ENCODE data around the gene RFFL.
"Not testable (repeated sequence)": the region's sequence is repeated elsewhere in the genome, so short reads cannot be mapped to it uniquely, and the experiment has no call there.

RFFL gene

GRCh38 chr17:35050170-35050569 is 13.3 kb downstream of the RFFL start:
- FAIRE-seq (no peak), DNase-seq (ENCODE audit: insufficient read length, low spot score) (no peak)

GRCh38 chr17:35048685-35049379 is 14.7 kb downstream of the RFFL start:
- DNase-seq (ENCODE audit: insufficient read length, low spot score) (no peak), FAIRE-seq (no peak)

- FAIRE-seq (peak; percentile 87), DNase-seq (ENCODE audit: insufficient read length, low spot score) (peak; percentile 50)
Observed at GRCh38 chr17:35046740-35047283, 16.7 kb downstream of the RFFL start.

- no peak for FAIRE-seq
- DNase-seq (ENCODE audit: insufficient read length, low spot score): no peak
Observed at GRCh38 chr17:35046245-35046644, 17.3 kb downstream of the RFFL start.

GRCh38 chr17:35045458-35045979 is 18.0 kb downstream of the RFFL start:
- FAIRE-seq; DNase-seq (ENCODE audit: insufficient read length, low spot score): not testable (repeated sequence)

- DNase-seq (ENCODE audit: insufficient read length, low spot score) (no peak), FAIRE-seq (no peak)
Observed at GRCh38 chr17:35044181-35044580, 19.3 kb downstream of the RFFL start.

GRCh38 chr17:35041390-35041789 is 22.1 kb downstream of the RFFL start:
- DNase-seq (ENCODE audit: insufficient read length, low spot score) (no peak), FAIRE-seq (no peak)

GRCh38 chr17:35038453-35038852 is 25.1 kb downstream of the RFFL start:
- FAIRE-seq: no peak

GRCh38 chr17:35030780-35031179 is 32.7 kb downstream of the RFFL start:
- FAIRE-seq (no peak), DNase-seq (ENCODE audit: insufficient read length, low spot score) (no peak)

More at GRCh38 chr17:35038453-35038852, 25.1 kb downstream of the RFFL start:
- DNase-seq (ENCODE audit: insufficient read length, low spot score): no peak

- FAIRE-seq (no peak), DNase-seq (ENCODE audit: insufficient read length, low spot score) (no peak)
Observed at GRCh38 chr17:35028531-35029262, 34.8 kb downstream of the RFFL start.

GRCh38 chr17:35028097-35028496 is 35.4 kb downstream of the RFFL start:
- DNase-seq (ENCODE audit: insufficient read length, low spot score); FAIRE-seq: not testable (repeated sequence)

- FAIRE-seq (no peak), DNase-seq (ENCODE audit: insufficient read length, low spot score) (no peak)
Observed at GRCh38 chr17:35025541-35025940, 38.0 kb downstream of the RFFL start.

- no peak for DNase-seq (ENCODE audit: insufficient read length, low spot score)
- FAIRE-seq: no peak
Observed at GRCh38 chr17:35023538-35023937, 40.0 kb downstream of the RFFL start.

GRCh38 chr17:35022536-35023063 is 40.9 kb downstream of the RFFL start:
- FAIRE-seq (peak; percentile 91), DNase-seq (ENCODE audit: insufficient read length, low spot score) (peak; percentile 56)

GRCh38 chr17:35021520-35022380 is 41.8 kb downstream of the RFFL start:
- DNase-seq (ENCODE audit: insufficient read length, low spot score): no peak
- FAIRE-seq: no peak

- DNase-seq (ENCODE audit: insufficient read length, low spot score) (no peak), FAIRE-seq (no peak)
Observed at GRCh38 chr17:35019386-35020179, 43.9 kb downstream of the RFFL start.

- DNase-seq (ENCODE audit: insufficient read length, low spot score): no peak
- FAIRE-seq: no peak
Observed at GRCh38 chr17:35018814-35019213, 44.7 kb downstream of the RFFL start.

- FAIRE-seq: no peak
- DNase-seq (ENCODE audit: insufficient read length, low spot score): no peak
Observed at GRCh38 chr17:35017021-35017420, 46.5 kb downstream of the RFFL start.

- FAIRE-seq (no peak), DNase-seq (ENCODE audit: insufficient read length, low spot score) (no peak)
Observed at GRCh38 chr17:35016369-35016768, 47.1 kb downstream of the RFFL start.

Data from GM19239 (cell line).